ENCODE data around the gene IGF2BP3.

The IGF2BP3 gene

DNA sequence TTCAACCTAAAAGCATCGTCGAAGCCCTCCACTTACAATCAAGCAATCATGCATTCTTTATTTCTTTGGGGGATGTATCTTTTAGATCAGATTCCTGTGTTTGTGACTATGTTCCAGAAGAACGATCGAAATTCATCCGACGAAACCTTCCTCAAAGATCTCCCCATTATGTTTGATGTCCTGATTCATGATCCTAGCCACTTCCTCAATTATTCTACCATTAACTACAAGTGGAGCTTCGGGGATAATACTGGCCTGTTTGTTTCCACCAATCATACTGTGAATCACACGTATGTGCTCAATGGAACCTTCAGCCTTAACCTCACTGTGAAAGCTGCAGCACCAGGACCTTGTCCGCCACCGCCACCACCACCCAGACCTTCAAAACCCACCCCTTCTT lies 209.9 kb downstream of the IGF2BP3 start:
- DNase-seq (ENCODE audit: low spot score): no peak
